HEK293 (cell line): ENCODE results near the gene SLC26A11.

ENCODE experiments used
- CTCF ChIP-seq: fragments of 450-650 bp; formaldehyde crosslinking; IDR thresholded peaks from 2 replicates; pipeline ENCODE4 v1.5.1; 2016; ENCODE audit warnings: missing biosample characterization, missing genetic modification characterization
- KLF10 ChIP-seq: fragments of 450-650 bp; IDR thresholded peaks from 2 replicates; pipeline ENCODE4 v1.5.1; 2018; ENCODE audit warnings: missing biosample characterization, mild to moderate bottlenecking, missing genetic modification characterization
- OVOL3 ChIP-seq: fragments of 450-650 bp; formaldehyde crosslinking; IDR thresholded peaks from 2 replicates; pipeline ENCODE4 v1.5.1; 2016; ENCODE audit warnings: missing biosample characterization, missing genetic modification characterization
- ZBTB7A ChIP-seq: fragments of 450-650 bp; formaldehyde crosslinking; IDR thresholded peaks from 2 replicates; pipeline ENCODE4 v1.5.1; 2016; ENCODE audit warnings: low read depth, missing biosample characterization, missing genetic modification characterization
- ZNF121 ChIP-seq: fragments of 450-650 bp; formaldehyde crosslinking; IDR thresholded peaks from 2 replicates; pipeline ENCODE4 v1.5.1; 2016; ENCODE audit warnings: missing biosample characterization, missing genetic modification characterization
- ZNF138 ChIP-seq: fragments of 450-650 bp; formaldehyde crosslinking; IDR thresholded peaks from 2 replicates; pipeline ENCODE4 v1.5.1; 2016; ENCODE audit warnings: missing biosample characterization, missing genetic modification characterization, borderline replicate concordance
- ZNF157 ChIP-seq: fragments of 450-650 bp; formaldehyde crosslinking; IDR thresholded peaks from 2 replicates; pipeline ENCODE4 v1.5.1; 2016; ENCODE audit warnings: missing biosample characterization, missing genetic modification characterization
- ZNF621 ChIP-seq: fragments of 450-650 bp; formaldehyde crosslinking; IDR thresholded peaks from 2 replicates; pipeline ENCODE4 v1.5.1; 2017; ENCODE audit warnings: missing biosample characterization, missing genetic modification characterization
- ZNF639 ChIP-seq: fragments of 450-650 bp; formaldehyde crosslinking; IDR thresholded peaks from 2 replicates; pipeline ENCODE4 v1.5.1; 2016; ENCODE audit warnings: missing biosample characterization, missing genetic modification characterization
- ZNF660 ChIP-seq: fragments of 450-650 bp; IDR thresholded peaks from 2 replicates; pipeline ENCODE4 v1.5.1; 2018; ENCODE audit warnings: missing biosample characterization, mild to moderate bottlenecking, missing genetic modification characterization
- ZNF747 ChIP-seq: fragments of 450-650 bp; formaldehyde crosslinking; IDR thresholded peaks from 2 replicates; pipeline ENCODE4 v1.5.1; 2016; ENCODE audit warnings: missing biosample characterization, missing genetic modification characterization
- ZNF76 ChIP-seq: fragments of 450-650 bp; formaldehyde crosslinking; IDR thresholded peaks from 2 replicates; pipeline ENCODE4; 2016; ENCODE audit warnings: low read depth, missing biosample characterization, missing genetic modification characterization, borderline replicate concordance
- ZNF792 ChIP-seq: fragments of 450-650 bp; formaldehyde crosslinking; IDR thresholded peaks from 2 replicates; pipeline ENCODE4 v1.5.1; 2016; ENCODE audit warnings: missing biosample characterization, missing genetic modification characterization

GRCh38 chr17:80208050-80208449 is 12.2 kb upstream of the SLC26A11 start:
- TF ChIP-seq ZNF138 (tag by site-specific recombination) (no peak), ZNF157 (tag by site-specific recombination) (no peak), ZBTB7A (tag by site-specific recombination) (no peak), ZNF621 (tag by site-specific recombination) (no peak), KLF10 (tag by site-specific recombination) (no peak), ZNF76 (tag by site-specific recombination) (no peak), ZNF639 (tag by site-specific recombination) (no peak), ZNF121 (tag by site-specific recombination) (no peak), CTCF (no peak), ZNF792 (tag by site-specific recombination) (no peak), OVOL3 (tag by site-specific recombination) (no peak), ZNF660 (tag by site-specific recombination) (no peak), ZNF747 (tag by site-specific recombination) (no peak)
